ENCODE results near the gene C10orf67. TPM values are rescaled to one million over a fixed set of nuclear protein-coding genes. Genes with fewer than 3 reads are reported as not detected.

The C10orf67 gene
- total and polyA plus RNA-seq, 2 of the 8 experiments (the other 6 are each of a cell fraction or from before 2014, with no cell fraction given) = 0.05 to 0.11 TPM

DNA sequence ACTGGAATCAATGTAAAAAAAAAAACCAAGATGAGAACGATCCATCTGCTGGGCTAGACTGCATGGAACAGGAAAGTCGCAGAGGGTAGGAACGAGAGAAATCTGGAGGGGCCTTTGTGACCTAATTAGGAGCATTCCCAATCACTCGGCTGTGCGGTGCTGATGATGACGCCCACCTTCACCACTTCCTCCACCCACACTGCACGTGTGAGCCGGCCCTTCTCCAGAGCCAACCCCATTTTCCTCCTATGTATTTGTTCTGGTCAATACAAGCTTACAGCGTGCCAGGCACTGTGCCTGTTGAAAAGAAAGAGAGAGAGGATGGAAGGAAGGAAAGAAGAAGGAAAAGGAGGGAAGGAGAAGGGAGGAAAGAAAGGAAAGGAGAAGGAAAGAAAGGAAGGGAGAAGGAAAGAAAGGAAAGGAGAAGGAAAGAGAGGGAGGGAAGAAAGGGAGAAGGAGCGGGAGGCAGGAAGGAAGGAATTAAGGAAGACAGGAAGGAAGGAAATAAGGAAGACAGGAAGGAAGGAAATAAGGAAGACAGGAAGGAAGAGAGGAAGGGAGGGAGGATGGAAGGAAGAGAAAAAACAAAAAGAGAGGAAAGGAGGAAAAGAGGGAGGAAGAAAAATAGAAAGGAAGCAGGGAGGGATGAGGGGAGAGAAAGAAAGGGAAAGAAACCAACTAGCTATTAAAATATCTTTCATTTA is 188.0 kb downstream of the C10orf67 start:
- no peak overlapping the region for H3K56ac ChIP-seq (replicated peaks; ENCODE audit: insufficient read length, low read depth, low read length)
- 81% methylated on average over 10 of the region's 10 CpGs; no CpG with 5 or more reads in 1 of the 2 experiments for WGBS, 2 experiments (ENCODE audit: extremely low coverage in 1 of 2, insufficient coverage in 1 of 2, insufficient read length in 1 of 2, insufficient replicate concordance in 2 of 2, low coverage in 1 of 2, low lambda C conversion rate in 2 of 2, missing lambda C conversion rate in 1 of 2)
- ChIA-PET CTCF (ENCODE audit: partially characterized antibody) (interaction anchor here (0.6 to 10.3 kb wide), 20 partner anchors 8 to 554 kb away, joined by 3 to 183 read pairs (median 12); no protein-coding TSS in a partner anchor), POLR2A (ENCODE audit: partially characterized antibody) (no interaction called here)
- no peaks in the 10 kb centered on the region for H3K23me2 ChIP-seq (ENCODE audit: low read depth, low read length)
- no peaks in the 10 kb centered on the region for H3K79me2 ChIP-seq (ENCODE audit: control insufficient read depth in 1 of 2, insufficient read depth in 2 of 2, low read length in 2 of 2)
- H3K23ac ChIP-seq (ENCODE audit: insufficient read length) = no peak overlapping the region
- no peak overlapping the region for H2AK5ac ChIP-seq (ENCODE audit: low read depth, low read length)
- H3K18ac ChIP-seq (ENCODE audit: extremely low read depth, low read length) = no peak overlapping the region
- no peak overlapping the region for H4K8ac ChIP-seq (ENCODE audit: extremely low read depth, insufficient read depth, low read length)
- no peak overlapping the region for H2BK12ac ChIP-seq (ENCODE audit: low read depth, low read length)
- no peaks in the 10 kb centered on the region for H3K36me3 ChIP-seq (ENCODE audit: control insufficient read depth in 2 of 4, insufficient read depth in 4 of 4, low read length in 3 of 4)
- H4K20me1 ChIP-seq (replicated peaks in 1 of 2; ENCODE audit: control insufficient read depth in 1 of 2, insufficient read depth in 2 of 2, low read length in 2 of 2) = peaks cover 0 to 2% of the 10 kb centered on the region in 2 experiments
- H3K79me1 ChIP-seq (ENCODE audit: low read depth, low read length) = no peaks in the 10 kb centered on the region
- no peak overlapping the region for H3K4ac ChIP-seq (replicated peaks; ENCODE audit: insufficient read length, low read depth, low read length)
- no peak for FAIRE-seq
- no peak overlapping the region for H4K91ac ChIP-seq (replicated peaks; ENCODE audit: insufficient read length, low read length)
- no peak overlapping the region for H2BK20ac ChIP-seq (ENCODE audit: low read length)
- H2AFZ ChIP-seq (ENCODE audit: low read length) = no peak overlapping the region
- no peak overlapping the region for H2BK120ac ChIP-seq (replicated peaks; ENCODE audit: low read depth, low read length)
- H3K4me2 ChIP-seq (ENCODE audit: insufficient read depth in 1 of 2, low read depth in 2 of 2, low read length in 2 of 2) = no peak overlapping the region
- no peak overlapping the region for H2BK5ac ChIP-seq (ENCODE audit: low read depth, low read length)
- peaks cover 0 to 2% (median under 1%) of the 10 kb centered on the region in 4 experiments; a peak in 3 of 7 replicates for H3K4me1 ChIP-seq (replicated peaks in 1 of 4; ENCODE audit: control insufficient read depth in 3 of 4, insufficient read depth in 4 of 4, low read length in 3 of 4)
- no peak overlapping the region for H4K5ac ChIP-seq (ENCODE audit: insufficient read length, low read depth, low read length)
- H3K27ac ChIP-seq (ENCODE audit: low read depth, low read length) = no peak overlapping the region
- H3K27me3 ChIP-seq (replicated peaks in 1 of 4; ENCODE audit: control insufficient read depth in 3 of 4, extremely low read depth in 1 of 4, insufficient read depth in 3 of 4, low read length in 3 of 4) = peaks cover 0 to 4% (median 0%) of the 10 kb centered on the region in 4 experiments; a peak in 2 of 7 replicates
- H3K9ac ChIP-seq (replicated peaks in 1 of 4; ENCODE audit: extremely low read depth in 1 of 4, low read depth in 3 of 4, low read length in 3 of 4) = no peak overlapping the region
- no peak for DNase-seq (ENCODE audit: low read depth in 1 of 2, low spot score in 2 of 2)
- H2BK15ac ChIP-seq (ENCODE audit: low read length) = no peak overlapping the region
- no peak overlapping the region for H3K4me3 ChIP-seq (ENCODE audit: extremely low read depth in 1 of 4, insufficient read depth in 2 of 4, low read depth in 3 of 4, low read length in 4 of 4)
- no peak overlapping the region for H3K14ac ChIP-seq (ENCODE audit: insufficient read length)
- TF ChIP-seq EGR1 (IDR thresholded peaks at IDR 0.05; ENCODE audit: borderline replicate concordance, low read depth, low read length) = no peak
- TF ChIP-seq HDAC2 (IDR thresholded peaks at IDR 0.05; ENCODE audit: borderline replicate concordance in 1 of 2, low read depth in 2 of 2, low read length in 2 of 2) = no peak
- H3K9me3 ChIP-seq (ENCODE audit: insufficient read depth in 2 of 2, low read depth in 1 of 2, low read length in 1 of 2) = no peaks in the 10 kb centered on the region

Data from H1 (cell line).